ENCODE data around the gene C4orf50. TPM values are rescaled to one million over a fixed set of nuclear protein-coding genes. Genes with fewer than 3 reads are reported as not detected.

The C4orf50 gene
- total RNA-seq, 1 donor from 2014 or later = not detected

- H3K4me3 ChIP-seq (ENCODE audit: low read depth, low read length) = no peak overlapping the region
- no peak for TF ChIP-seq CTCF (conservative IDR thresholded peaks at IDR 0.05; ENCODE audit: low read depth, low read length)
Observed at GRCh38 chr4:5967783-5968182, 50.4 kb downstream of the C4orf50 start.

DNA sequence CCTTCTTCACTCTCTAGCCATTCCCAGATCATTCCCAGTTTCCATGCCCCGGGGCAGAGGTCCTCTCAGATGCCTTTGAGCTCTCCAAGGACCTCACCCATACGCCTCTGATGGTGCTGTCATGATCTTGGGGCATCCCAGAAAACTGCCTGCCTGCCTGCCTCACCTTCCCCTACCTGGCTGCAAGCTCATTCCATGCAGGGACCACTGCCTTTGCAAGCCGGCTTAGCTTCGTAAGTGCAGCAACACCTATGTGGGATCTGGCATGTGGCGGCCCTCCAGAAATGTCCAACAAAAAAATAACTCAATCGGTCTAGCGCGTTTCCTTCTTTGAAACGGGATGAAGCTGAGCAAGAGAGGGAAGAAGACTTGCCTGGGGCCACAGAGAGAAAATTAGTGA lies 53.0 kb downstream of the C4orf50 start:
- TF ChIP-seq CTCF (conservative IDR thresholded peaks at IDR 0.05; ENCODE audit: low read depth, low read length) = no peak
- no peak overlapping the region for H3K4me3 ChIP-seq (ENCODE audit: low read depth, low read length)
- no peak for DNase-seq (ENCODE audit: low read depth)

More at GRCh38 chr4:5967783-5968182, 50.4 kb downstream of the C4orf50 start:
- DNase-seq (ENCODE audit: low read depth) = no peak

GRCh38 chr4:5964030-5964429 lies 54.2 kb downstream of the C4orf50 start:
- TF ChIP-seq CTCF (conservative IDR thresholded peaks at IDR 0.05; ENCODE audit: low read depth, low read length) = no peak
- no peak for DNase-seq (ENCODE audit: low read depth)
- no peak overlapping the region for H3K4me3 ChIP-seq (ENCODE audit: low read depth, low read length)

GRCh38 chr4:5963611-5964010 lies 54.6 kb downstream of the C4orf50 start:
- no peak overlapping the region for H3K4me3 ChIP-seq (ENCODE audit: low read depth, low read length)
- no peak for DNase-seq (ENCODE audit: low read depth)
- TF ChIP-seq CTCF (conservative IDR thresholded peaks at IDR 0.05; ENCODE audit: low read depth, low read length) = no peak

GRCh38 chr4:5962416-5962815 lies 55.8 kb downstream of the C4orf50 start:
- no peak for DNase-seq (ENCODE audit: low read depth)
- no peak overlapping the region for H3K4me3 ChIP-seq (ENCODE audit: low read depth, low read length)
- no peak for TF ChIP-seq CTCF (conservative IDR thresholded peaks at IDR 0.05; ENCODE audit: low read depth, low read length)

DNA sequence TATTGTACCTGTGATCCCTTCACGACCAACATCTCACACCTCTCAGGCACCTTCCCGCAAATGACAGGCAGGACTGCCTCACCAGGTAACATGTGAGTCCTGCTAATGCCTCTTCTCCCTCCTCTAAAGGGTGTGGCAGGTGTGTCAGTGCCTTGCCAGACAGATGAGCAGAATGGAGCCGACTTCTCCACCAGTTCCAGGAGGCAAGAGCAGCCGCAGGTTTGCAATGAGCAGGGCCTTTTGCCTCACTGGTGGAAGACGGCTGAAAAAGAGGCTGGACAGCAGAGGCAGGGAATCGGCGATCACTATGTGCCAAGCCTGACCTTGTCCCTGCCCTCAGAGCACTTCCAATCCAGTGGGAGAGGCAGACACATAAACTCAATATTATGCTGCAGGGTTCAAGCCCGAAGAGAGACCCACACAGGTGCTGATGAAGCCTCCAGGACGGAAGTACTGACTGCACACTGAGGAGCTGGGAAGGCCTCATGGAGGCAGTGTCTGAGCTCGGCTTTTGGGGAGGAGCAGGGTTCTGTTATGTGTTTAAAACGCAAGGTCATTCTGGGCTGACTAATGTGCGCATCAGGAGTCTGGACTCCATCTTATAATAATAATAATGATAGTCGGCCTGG lies 57.9 kb downstream of the C4orf50 start:
- no peak for DNase-seq (ENCODE audit: low read depth)
- no peak for TF ChIP-seq CTCF (conservative IDR thresholded peaks at IDR 0.05; ENCODE audit: low read depth, low read length)
- no peak overlapping the region for H3K4me3 ChIP-seq (ENCODE audit: low read depth, low read length)
